Activated CD4-positive, CD25-positive, alpha-beta regulatory T cell treated with anti-CD3 and anti-CD28 coated beads, Interleukin-2, amount 50 U/mL, for 72 hours (primary cell): ENCODE measurements around the gene DCT.

ENCODE experiments used
- DNase-seq: peaks from one replicate; pipeline ENCODE4 v3.0.0; 2021

DCT gene

DNA sequence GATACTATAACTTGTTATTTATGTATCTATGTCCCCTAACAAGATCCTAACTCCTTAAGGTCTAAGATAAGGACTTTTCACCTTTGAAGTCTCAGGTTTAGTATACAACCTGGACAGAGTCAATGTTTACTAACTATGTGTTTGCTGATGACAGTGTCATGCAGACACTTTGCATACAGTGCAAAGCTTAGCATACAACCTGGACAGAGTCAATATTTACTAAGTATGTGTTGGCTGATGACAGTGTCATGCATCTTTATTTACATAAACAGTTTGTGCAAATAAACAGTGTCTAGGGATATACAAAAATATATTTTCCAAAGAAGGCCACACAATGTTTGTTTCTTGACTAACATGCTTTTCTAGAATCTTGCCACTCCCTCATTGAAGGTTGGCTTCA is 34.7 kb downstream of the DCT start:
- DNase-seq = no peak

DNA sequence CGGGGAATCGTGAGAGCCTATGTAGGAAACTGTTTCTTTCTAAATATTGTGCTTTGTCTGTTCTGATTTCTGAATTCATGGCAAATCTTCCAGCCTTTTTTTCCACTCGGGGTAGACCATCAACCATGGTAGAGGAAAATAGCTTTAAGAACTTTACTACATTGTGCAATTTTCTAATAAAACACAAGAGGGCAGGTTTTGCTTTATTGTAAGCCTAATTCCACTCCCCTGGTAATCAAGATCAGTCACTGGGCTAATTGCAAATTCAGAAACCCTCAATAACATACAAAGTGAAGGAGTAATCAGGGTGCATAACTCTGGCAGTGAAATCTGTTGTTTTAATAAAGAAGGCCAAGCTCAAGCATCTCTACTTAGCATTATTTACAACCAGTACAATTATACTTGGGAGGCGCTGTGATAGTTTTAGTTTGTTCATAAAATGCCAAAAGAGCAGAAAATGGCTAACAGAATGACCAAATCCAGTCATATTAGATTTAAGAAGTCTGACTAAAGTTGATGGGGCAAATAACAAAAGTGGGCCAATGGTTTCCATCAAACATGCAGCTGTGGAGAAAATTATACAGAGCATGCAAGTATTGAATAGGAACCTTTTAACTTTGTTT is 43.8 kb downstream of the DCT start:
- DNase-seq = no peak

DNA sequence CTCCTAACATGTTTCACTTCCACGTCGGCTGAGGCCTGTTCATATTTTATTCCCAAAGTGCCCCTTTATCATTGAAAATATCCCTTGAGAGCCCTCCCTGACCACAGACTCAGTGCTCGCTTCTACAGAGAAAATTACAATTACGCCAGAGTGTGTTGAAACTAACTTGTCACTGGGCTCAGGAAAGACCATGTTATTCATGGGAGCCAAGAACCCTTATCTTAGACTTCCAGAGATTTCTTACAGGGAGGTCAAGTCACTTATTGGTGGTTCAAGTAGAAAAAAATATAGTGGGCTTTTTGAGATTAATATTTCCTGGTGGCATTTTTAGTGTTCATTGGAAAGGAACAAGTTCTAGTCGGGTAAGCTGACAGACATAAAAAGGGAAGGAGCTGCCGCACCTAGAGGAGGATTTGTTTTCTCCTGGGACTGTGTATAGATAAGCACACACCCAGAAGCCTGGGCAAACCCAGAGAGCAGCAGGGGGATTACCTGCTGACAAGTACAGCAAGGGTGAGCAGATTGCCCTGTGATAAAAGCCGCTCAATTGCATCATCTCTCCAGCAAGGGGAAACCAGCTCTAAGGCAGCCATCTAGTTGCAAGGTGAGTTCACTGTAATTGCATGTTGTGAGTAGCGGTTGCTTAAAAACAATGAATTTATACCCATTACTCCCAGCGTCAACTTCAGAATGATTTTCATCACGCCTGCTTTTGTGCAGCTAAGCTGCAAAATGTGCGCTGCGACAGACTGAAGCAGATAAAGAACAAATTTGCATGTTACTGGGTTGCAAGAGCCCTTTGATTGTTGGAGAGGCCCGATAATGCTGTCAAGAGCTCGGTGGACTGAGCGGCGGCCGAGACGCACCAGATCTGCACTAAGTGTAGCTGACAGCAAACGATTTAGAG is 46.2 kb downstream of the DCT start:
- no peak for DNase-seq

DNA sequence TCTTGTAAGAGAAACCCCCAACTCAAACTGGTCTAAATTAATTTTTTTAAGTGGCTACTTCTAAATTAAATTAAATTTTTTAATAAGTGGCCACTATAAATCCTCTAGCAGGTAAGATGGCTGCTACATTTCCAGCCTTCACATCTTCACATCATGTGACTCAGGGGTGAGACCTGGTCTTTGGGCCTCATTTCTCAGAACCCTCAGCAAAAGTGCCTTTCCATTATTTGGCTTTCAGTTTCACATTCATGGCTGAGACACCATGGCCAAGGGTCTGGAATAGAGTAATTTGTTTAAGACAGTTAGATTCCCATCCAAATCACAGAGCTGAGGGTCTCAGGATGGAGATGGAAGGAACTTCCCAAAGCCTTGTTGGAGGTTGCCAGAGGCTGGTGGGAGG is 47.5 kb downstream of the DCT start:
- no peak for DNase-seq

DNA sequence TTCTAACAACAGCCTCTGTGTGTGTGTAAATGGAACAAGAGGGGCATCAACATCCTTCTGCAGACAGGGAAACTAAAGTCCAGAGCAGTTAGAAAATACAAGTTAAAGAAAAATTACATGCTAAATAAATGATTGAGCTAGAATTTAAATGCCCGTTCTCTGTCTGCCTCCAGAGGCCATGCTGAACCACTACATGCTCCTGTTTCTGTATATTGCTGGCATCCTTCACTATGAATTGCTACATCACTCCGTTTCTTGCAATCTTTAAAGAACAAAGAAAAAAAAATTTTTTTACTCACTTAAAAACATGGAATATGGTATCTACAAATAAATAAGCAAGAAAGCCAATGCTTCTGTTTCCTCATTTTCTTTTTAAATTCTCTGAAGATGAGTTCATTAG is 47.9 kb downstream of the DCT start:
- no peak for DNase-seq

DNA sequence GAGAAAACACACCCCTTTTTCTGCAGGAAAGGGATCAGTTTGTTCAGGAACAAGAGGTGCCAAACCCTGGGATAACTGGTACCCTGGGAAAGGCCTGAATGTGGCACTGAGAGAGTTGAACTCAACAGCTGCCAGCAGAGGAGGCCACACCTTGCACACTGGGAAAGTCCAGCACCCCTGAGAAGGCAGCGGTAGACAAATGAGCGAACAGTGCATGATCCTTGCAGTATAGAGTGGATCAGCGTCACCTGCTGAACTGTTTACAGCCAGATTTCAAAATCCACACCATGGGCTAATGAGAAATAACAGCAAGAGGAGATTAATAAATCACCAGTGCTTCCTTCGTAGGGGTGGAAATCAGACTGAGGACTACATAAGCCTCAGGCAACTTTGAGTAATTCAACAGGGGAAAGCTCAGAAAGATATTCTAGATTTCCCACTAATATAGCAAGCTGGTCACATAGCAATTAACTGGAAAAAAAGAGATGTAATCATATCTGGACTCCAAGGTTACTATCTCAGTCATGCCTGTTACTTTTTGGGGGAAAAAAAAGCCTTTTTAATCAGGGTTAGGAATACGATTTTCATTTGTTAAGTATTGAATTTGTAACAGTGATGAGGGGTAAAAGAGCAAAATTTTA is 52.0 kb downstream of the DCT start:
- DNase-seq = no peak

DNA sequence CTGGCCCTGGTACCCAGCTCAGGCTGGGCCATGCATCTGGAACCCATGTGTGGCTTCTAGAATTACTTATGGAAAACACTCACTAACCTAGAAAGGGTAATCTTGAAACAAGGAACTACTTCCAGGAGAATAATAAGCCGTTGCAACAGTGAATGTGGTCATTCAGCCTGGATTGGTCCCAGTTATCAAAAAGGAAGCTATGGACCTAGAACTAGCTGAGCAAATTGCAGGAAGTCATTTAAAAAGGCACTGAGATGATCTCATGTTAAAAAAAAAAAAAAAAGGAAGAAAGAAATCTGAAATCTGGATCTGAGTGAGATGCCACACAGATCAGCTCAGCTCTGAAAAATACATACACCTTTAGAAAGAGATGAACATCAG is 59.6 kb downstream of the DCT start:
- DNase-seq = no peak

DNA sequence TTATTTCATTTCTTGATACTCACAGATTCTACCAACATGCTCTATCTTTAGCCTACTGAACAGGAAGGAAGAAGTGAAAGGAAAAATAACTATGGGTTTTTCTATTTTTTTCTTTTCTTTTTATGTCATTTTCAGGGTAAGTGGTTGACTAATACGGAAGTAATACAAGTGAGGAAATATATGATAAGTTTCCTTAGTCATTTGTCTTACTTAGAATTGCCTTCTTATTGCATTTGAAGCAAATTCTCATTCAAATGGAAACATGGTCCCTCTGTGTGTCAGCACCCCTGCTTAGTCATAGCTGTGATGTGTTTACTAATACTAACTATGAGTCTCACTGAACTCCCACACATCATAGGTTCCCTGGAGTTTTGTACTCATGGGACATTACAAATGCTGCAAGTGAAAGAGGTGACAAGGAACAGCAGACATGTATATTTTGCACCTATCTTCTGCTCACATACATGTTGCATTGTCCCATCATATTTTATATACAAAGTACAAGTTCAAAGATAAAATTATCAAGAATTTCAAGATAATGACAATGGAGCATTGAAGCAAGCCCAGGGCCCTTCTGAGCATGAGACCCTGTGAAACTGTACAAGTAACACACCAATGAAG is 60.1 kb downstream of the DCT start:
- no peak for DNase-seq

DNA sequence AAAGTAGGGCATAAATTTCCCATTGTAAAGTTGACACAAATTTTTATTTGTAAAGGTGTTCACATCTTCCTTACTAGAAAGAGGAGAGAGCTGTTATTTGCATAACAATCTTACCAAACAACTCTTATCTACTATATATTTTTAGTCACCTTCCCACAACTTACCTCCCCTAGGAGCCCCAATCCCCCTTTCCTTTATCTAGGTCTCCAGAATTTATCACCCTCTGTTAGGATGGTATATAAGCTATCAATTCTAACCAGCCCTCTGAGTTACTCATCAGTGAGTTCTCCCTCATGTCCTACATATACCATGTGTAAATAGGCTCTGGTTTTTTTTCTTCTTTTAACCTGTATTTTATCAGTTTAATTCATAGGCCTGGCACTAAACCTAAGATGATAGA is 62.2 kb downstream of the DCT start:
- no peak for DNase-seq

DNA sequence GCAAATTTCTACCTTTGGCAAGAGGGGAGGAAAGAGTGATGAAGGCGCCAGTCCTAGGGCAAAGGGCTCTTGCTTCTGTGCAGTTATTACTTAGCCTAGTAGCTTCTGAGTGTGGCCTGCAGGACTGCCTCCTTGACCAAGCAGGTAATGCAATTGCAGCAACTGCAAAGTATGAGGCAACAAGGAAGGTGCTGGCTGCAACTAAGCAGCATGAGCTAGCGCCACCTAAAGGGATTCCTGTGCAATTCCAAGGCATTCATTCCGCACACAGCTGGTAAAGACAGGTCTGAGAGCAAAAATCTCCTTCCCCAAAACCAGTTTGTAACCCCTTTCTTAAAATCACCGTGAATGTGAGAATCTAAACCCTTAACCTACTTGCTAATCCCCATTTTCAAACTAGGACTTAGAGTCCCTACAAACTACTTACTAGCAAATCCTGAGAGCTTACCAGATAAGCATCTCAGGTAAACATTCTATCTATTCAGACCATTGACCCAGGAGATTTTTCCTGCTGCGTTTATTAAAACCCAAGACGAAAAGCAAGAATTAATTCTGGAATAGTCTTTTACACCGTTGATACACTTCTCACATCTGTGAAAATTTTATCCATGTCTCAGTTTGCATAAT is 62.9 kb downstream of the DCT start:
- DNase-seq = no peak

DNA sequence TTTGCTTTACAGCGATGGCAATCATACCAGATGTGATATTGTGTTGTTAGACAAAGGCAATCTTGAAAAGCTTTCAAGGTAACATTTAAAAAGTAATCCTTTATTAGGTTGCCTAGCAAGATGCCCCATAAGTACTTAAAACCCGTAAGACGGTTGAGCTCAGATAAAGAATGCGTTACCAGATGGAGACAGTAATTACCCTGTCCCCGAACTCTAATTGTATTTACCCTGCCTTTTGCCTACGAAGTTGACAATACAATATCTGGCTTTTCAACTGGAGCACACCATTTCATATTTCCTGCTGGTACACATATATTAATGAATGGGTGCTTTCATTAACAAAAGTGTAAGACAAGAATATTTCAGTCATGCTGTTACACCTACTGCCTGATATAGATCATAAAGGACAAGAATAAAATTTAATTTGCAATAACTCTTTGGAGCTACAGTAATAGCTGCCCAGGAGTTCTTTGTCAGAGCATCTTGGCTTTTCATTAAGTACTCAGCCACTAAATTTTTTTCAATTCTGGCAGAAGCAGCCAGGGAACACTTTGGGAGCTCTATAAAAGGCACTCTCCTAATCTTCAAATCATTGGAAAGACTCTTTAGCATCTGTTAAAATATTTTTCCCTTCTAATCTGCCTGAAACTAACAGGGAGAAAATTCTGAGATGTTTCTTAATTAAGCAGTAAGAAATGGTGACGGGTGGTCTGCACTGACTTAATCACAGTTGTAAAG is 63.8 kb downstream of the DCT start:
- no peak for DNase-seq

DNA sequence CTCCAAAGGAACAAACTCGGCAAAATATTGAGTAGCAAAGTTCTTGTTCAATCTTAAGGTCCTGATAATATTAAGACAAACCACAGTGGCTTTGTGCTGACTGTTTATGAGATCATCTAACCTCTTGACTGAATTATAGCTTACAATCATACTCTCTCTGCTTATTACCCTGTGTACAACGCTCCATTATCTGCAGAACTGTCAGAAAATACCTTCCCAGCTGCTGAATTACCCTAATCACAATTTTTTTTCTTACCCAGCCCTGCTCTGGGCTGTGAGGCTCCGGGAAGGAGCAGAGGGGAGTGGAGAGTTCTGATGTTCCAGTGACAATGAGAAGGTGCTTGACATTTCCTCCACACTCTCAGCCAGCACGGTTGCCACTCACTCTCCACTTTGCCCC is 64.8 kb downstream of the DCT start:
- DNase-seq = no peak

DNA sequence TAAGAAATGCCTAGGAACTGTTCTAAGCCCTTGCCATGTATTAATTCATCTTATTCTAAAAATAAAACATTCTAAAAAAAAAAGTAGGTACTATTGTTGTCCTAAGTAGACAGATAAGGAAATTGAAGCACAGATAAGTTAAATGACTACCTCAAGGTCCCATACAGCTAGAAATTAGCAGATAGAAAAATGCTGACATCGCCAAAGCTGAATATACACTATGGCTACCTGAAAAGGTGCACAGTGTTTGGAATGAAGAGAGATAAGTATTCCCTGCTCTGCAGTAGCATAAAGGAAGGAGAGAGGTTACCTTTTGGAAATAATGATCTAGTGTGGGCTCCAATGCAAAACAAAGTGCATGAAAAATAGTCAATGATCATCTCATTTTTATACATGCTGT is 65.3 kb downstream of the DCT start:
- DNase-seq = no peak

DNA sequence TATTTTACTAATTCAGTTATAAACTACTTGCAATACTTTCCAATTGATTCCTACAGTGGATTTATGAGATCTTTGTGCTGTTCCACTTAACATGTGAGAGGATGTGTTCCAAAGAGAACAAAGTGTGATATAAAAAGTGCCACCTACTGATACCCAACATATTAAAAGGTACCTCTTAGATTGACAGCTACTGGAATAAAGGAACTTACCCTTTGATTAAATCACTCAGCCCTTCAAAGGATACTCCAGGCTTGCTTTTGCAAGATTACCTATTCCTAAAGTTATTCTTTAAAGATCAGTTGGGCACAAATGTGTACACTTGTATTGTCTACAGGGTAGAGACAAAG is 65.9 kb downstream of the DCT start:
- DNase-seq = no peak

DNA sequence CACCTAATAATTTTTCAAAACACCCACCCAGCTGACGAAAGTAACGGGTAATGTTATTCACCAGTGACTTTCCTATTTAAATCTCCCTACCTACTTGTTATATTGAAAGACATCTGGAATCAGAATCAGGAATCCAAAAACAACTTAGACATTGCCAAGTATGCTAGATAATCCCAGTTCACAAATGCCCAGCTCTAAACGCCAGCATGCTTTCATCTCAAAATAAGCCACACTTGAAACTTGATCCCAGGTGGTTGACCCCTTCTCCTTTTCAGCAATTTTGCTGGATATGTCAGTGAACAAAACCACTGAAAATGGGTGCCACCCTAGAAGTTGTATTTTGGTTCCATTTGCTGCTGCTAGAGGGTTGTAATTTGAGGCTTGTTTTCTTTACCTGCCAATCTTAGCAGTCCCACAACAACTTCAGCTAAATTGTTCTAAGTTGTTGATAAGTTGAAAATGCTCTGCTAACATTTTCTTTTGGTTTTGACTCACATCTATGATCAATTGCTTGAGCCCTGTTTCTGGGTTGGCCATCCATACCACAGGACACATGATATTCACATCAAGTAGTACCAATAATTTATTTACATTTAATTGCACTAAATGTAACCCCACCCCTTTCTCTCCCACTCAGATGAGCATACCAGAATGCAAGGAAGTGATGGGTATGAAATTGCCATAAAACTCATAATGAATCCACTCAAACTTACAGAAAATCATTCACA is 66.4 kb downstream of the DCT start:
- DNase-seq = no peak

DNA sequence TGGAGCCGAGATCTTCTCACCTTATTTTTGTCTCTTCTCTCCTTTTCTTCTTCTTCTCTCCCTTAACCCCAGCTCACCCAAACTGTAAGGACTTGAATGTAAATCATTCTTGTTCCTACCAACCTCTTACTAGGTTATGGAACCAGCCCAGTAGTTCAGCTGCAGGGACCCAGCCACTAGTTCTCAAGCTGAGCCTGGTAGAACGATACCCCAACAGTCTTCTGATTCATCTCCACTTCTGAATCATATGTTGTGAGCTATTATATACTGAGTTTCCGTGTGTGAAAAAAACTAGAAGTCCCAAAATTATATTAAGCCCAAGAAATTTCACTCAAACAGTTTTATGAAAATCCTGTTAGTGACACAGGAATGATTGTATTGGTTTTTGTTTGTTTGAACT is 67.7 kb downstream of the DCT start:
- DNase-seq = no peak

DNA sequence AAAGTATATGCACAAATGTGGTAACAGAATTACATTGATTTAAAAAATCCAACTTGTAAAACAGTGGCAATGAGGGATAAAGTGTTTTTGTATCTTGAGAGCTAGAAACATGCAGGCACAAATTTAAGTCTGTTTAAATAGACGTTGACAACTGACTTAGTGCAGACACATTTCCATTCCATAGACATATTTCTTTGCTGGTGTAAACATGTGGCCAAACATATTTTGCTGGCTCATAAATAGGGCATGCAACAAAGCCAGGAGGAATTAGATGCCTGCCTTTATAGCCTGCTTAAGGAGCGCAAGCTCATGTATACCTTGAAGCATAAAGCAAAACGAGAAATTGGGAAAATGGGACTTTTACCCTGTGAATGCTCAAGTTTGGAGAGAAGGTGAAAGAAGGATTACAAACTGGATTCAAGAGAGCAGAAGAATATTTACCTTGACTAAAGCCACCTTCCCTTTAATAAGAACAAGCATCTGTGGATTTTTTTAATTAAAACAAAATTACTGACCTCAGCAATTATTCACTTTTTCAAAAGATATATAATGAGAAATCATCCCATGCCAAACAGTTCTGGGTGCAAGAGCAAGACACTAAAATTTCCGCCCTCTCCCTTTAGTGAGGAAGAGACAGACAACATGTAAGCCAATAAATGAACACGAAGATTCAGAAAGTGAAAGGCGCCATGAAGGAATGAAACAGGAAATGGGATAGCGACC is 71.0 kb downstream of the DCT start:
- no peak for DNase-seq

DNA sequence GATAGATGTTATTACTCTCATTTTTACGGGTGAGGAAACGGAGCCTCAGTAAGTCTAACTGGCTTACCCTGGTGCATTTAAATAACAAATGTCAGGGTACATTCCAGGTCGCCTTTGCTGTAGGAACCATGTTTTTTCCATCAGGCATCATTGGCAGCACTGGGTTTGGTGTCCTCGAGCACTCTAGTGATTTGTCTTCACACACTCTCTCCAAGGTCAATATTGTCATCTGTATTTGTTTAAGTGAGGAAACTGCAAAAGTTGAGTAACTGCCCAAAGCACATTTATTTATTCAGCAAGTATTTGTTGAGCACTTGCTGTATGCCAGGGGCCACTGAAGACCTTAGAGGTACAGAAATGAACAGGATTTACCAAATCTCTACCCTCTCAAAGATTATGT is 78.6 kb downstream of the DCT start:
- DNase-seq = no peak

DNA sequence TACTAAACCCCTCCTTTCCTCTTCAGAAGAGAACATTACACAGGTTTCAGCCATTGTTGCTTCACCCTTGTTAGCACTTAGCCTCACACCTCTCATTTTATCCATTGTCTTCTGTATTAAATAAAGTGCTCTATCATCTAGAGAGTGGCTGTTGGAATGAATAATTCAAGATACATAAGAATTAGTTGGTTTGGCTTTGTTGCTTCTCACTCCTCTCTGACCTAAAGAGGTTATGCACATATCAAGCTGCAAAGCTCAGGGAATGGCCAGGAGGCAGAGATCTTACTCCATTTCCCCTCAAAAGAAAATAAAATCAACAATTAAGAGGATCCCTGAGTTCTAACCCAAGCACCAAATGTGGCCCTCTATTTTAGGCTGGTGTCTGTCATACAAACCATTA is 79.7 kb downstream of the DCT start:
- no peak for DNase-seq

DNA sequence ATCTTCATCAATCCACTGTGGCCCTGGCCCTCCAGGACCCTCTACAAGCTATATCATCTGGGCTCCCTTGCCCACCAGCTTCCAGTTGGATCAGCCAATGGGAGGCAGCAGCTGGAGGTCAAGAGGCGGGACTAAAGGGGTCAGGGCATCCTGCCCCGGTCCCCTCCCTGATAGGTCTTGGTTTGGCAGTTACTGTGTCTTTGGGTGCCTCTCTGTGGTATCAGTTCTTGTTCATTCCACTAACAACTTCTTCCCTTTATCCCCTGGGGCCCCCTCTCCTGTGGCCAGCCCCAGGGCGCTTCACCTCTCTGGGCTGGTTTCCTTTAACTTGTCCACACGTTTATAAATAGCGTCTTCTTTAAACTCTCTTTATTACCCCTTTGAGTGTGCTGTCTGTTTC is 83.6 kb downstream of the DCT start:
- no peak for DNase-seq

DNA sequence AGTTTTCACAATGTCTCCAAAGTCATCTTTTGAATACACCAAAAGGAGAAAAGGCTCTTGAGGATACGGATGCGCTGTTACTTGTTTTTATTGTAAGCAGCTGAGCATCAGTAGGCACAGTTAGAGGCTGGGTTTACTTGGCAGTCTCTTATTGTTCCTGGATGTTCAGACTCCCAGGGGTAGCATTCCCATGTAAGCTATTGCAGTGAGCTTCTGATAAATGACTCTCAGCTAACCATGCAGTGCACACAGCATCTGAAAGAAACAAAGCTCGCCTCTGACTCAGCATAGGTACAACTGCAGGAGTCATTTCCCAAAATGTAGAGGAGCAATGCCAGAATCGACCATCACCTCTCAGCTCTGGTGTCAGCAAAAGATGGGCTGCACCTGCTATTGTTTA is 84.8 kb downstream of the DCT start:
- DNase-seq = no peak
